ENCODE measurements around the gene C8A.

DNA sequence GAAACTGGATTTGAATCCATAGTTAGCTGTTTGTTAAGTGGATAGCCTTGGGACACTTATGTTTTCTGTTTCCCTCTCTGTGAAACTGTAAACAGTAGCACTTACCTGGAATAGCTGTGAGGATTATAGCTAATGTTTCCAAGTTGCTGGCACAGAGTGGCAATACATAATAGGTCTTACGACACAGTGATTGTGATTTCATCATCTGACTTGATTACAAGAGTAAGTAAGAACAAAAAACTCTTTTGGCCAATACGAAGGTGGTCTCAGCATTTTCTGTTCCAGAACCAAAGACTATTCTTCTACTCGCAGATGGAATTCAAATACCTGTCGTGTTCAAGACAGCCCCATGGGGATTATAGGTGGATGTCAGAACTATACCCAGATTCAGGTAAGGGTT lies 109.1 kb downstream of the C8A start:
- no peak for TF ChIP-seq POLR2A (IDR thresholded peaks at IDR 0.05; ENCODE audit: low read depth, low read length)
- no peak for TF ChIP-seq POLR2AphosphoS5 (IDR thresholded peaks at IDR 0.05; ENCODE audit: low read depth, low read length)
- no peak for TF ChIP-seq TAF1 (IDR thresholded peaks at IDR 0.05; ENCODE audit: low read depth, low read length)
- TF ChIP-seq PAX5 (IDR thresholded peaks at IDR 0.05; ENCODE audit: insufficient read depth, low read length, severe bottlenecking): no peak

Measured in GM12891 (cell line).